Stimulated activated CD4-positive, alpha-beta T cell treated with anti-CD3 and anti-CD28 coated beads, Interleukin-2, amount 100 ng/mL, for 24 hours (primary cell): ENCODE data around the gene KCNE1.
"Not testable (repeated sequence)": the region's sequence is repeated elsewhere in the genome, so short reads cannot be mapped to it uniquely, and the experiment has no call there.

Experiments used
- DNase-seq, 2 donors: peaks; one replicate each; pipeline ENCODE4 v3.0.0-alpha.2; 2020

The KCNE1 gene

GRCh38 chr21:34510148-34511142 lies 1.6 kb downstream of the KCNE1 start:
- peak; percentile 65 to 78 for DNase-seq

- no peak for DNase-seq
Observed at GRCh38 chr21:34509151-34509550, 2.9 kb downstream of the KCNE1 start.

- no peak for DNase-seq
Observed at GRCh38 chr21:34504595-34504994, 7.4 kb downstream of the KCNE1 start.

GRCh38 chr21:34502480-34503106 lies 9.4 kb downstream of the KCNE1 start:
- DNase-seq, result no peak

- DNase-seq, result no peak
Observed at GRCh38 chr21:34501716-34502115, 10.3 kb downstream of the KCNE1 start.

- no peak for DNase-seq
Observed at GRCh38 chr21:34500191-34500590, 11.8 kb downstream of the KCNE1 start.

GRCh38 chr21:34499116-34499515 lies 12.9 kb downstream of the KCNE1 start:
- DNase-seq, result no peak

- DNase-seq, result no peak
Observed at GRCh38 chr21:34498623-34499022, 13.4 kb downstream of the KCNE1 start.

- not testable (repeated sequence) for DNase-seq
Observed at GRCh38 chr21:34483854-34484253, 28.2 kb downstream of the KCNE1 start.

GRCh38 chr21:34483435-34483834 lies 28.6 kb downstream of the KCNE1 start:
- not testable (repeated sequence) for DNase-seq

- DNase-seq, result not testable (repeated sequence)
Observed at GRCh38 chr21:34467333-34467732, 44.7 kb downstream of the KCNE1 start.

GRCh38 chr21:34459426-34459825 lies 52.6 kb downstream of the KCNE1 start:
- DNase-seq, result not testable (repeated sequence)

GRCh38 chr21:34458266-34458665 lies 53.7 kb downstream of the KCNE1 start:
- DNase-seq, result not testable (repeated sequence)

GRCh38 chr21:34456180-34456579 lies 55.8 kb downstream of the KCNE1 start:
- not testable (repeated sequence) for DNase-seq

- DNase-seq, result not testable (repeated sequence)
Observed at GRCh38 chr21:34455628-34456027, 56.4 kb downstream of the KCNE1 start.

GRCh38 chr21:34447018-34447417 lies 65.0 kb downstream of the KCNE1 start:
- not testable (repeated sequence) for DNase-seq

GRCh38 chr21:34443486-34443885 lies 68.5 kb downstream of the KCNE1 start:
- DNase-seq, result not testable (repeated sequence)

GRCh38 chr21:34429710-34430109 lies 82.3 kb downstream of the KCNE1 start:
- DNase-seq, result not testable (repeated sequence)

- DNase-seq, result not testable (repeated sequence)
Observed at GRCh38 chr21:34428441-34428840, 83.6 kb downstream of the KCNE1 start.

- DNase-seq, result not testable (repeated sequence)
Observed at GRCh38 chr21:34427339-34427738, 84.7 kb downstream of the KCNE1 start.

- not testable (repeated sequence) for DNase-seq
Observed at GRCh38 chr21:34423805-34424204, 88.2 kb downstream of the KCNE1 start, which contains the start of gene SMIM34. SMIM34 (minus strand) TSS chr21:34423951; CDS start chr21:34423839, 112 bp downstream.

- DNase-seq, result not testable (repeated sequence)
Observed at GRCh38 chr21:34417448-34418077, 94.4 kb downstream of the KCNE1 start.

- not testable (repeated sequence) for DNase-seq
Observed at GRCh38 chr21:34407294-34407693, 104.7 kb downstream of the KCNE1 start.
